Hepatic stellate cell (primary cell): ENCODE results near the gene MAGOH.

ENCODE experiments used
- DNase-seq: peaks from one replicate; pipeline ENCODE4 v3.0.0; 2011; ENCODE audit warnings: low spot score

Gene MAGOH

DNA sequence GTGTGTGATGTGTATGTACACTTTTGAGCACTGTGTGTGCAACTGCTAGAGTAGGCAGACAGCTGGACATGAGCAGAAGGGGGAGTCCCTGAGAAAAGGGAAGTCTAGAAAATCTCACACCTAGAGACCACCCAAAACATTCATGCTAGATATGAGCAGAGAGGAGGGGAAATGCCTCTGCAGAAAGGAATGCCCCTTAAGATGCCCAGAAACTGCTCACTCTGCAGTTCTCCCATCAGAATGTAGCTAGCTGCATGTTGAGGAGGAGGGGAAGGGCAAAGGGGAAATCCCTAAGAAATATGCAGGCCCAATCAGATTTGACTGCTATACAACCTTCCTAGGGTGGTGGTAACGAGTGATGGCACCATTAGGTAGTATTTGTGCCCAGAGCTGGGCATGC, 31.8 kb upstream of the MAGOH start:
- no peak for DNase-seq

- no peak for DNase-seq
Measured at GRCh38 chr1:53267761-53268160, 29.4 kb upstream of the MAGOH start.

GRCh38 chr1:53266038-53266437, 27.7 kb upstream of the MAGOH start:
- DNase-seq, result no peak

- DNase-seq, result no peak
Measured at GRCh38 chr1:53265581-53265980, 27.3 kb upstream of the MAGOH start.

GRCh38 chr1:53264048-53264447, 25.7 kb upstream of the MAGOH start:
- DNase-seq, result no peak

DNA sequence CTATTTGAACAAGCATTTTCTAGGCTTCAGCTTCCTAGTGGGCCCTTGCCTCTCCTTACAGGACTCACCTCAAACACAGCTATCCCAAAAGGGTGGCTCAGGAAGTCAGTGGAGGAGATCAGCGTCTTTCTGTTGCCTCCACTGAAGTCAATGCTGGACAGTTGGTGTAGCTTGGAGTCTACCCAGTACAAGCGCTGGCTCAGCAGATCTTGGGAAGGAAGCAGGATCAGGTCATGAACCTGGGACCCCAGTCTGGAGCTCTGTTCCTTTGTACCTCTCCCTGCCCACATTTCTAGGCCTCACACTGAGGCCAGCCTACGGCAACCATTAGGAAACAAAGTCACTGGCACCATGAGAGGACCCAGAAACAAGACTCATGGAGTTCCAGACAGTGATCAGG, 23.7 kb upstream of the MAGOH start:
- no peak for DNase-seq

- DNase-seq, result no peak
Measured at GRCh38 chr1:53260631-53261247, 22.4 kb upstream of the MAGOH start.

DNA sequence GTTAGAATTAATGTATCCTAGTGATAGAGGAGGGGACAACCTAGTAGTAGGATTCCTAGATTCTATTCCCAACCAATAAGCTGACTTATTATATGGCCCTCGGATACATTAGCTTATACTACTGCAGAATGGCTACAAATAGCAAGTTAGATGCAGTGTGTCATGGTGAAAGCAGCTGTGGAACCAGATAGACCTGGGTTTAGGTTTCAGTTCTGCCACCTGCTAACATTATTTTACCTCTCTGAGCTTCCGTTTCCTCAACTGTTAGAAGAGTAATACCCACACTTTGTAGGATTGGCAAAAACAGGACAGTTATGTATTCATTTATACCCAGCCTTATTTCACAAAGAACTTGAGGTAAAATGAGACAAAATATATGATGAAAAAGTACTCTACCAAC, 21.6 kb upstream of the MAGOH start:
- DNase-seq, result no peak

- DNase-seq, result no peak
Measured at GRCh38 chr1:53258216-53258615, 19.9 kb upstream of the MAGOH start.

GRCh38 chr1:53257454-53258081, 19.2 kb upstream of the MAGOH start:
- no peak for DNase-seq

- no peak for DNase-seq
Measured at GRCh38 chr1:53256511-53257453, 18.5 kb upstream of the MAGOH start.

GRCh38 chr1:53255031-53255430, 16.7 kb upstream of the MAGOH start:
- no peak for DNase-seq

DNA sequence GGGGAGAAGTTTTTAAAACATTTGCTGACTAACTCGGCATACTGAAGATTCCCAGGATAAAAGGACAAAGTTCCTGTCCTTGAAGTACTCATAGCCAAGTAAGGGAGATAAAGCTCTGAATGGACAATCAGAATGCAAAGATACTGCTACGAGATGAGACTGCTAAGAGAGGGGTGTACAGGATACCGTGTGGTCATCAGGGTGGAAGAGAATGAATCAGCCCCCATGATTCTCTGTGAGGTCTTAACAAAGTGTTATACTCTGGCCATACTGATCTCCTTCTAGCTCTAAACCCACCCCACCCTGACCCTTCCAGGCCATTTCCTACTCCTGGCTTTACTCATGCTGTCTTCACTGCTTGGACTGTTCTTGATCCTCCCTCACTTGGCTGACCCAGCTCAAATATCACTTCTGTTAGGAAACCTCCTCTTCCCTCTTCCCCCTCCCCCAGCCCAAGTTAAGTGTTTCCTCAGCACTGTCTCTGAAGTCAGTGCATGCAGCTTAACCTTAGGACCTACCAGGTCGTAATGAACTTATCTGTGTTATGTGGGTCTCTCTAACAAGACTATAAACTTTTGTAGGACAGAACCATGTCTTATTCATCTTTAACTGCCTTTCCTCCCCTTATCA, 15.8 kb upstream of the MAGOH start:
- DNase-seq, result no peak

DNA sequence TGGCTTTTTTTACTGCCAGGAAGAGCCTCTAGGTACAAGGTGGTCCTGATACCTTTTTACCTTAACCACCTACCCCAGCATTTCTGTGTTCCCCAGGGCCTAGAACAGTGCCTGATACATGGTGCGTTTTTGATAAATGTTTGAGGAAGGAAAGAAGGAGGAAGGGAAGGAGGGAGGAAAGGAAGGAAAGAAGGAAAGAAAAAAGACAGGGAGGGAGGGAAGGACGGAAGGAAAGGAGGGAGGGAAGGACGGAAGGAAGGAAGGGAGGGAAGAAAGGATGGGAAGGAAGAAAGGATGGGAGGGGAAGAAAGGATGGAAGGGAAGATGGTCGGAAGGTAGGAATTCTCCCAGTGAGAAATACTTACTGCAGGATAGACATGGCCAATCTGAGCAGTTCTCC, 12.0 kb upstream of the MAGOH start:
- DNase-seq, result no peak

DNA sequence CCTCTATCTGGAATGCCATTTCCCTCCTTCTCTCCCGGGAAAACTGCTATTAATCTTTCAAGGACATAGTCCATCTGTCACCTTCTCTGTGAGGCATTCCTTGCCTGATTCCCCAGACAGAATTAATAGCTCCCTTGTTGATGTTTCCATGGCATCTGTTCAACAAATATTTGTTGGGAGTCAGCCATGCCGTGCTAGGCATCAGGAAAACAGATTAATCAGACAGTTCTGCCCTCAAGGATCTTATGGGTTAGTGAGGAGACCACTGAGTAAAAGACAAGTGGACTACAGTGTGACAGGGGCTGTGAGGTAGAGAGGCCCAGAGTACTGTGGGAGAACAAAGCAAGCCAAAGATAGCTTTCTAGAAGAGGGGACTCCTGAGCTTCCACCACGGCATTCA, 11.4 kb upstream of the MAGOH start:
- DNase-seq, result no peak

GRCh38 chr1:53246261-53247134, 8.2 kb upstream of the MAGOH start:
- DNase-seq, result peak; percentile 77

DNA sequence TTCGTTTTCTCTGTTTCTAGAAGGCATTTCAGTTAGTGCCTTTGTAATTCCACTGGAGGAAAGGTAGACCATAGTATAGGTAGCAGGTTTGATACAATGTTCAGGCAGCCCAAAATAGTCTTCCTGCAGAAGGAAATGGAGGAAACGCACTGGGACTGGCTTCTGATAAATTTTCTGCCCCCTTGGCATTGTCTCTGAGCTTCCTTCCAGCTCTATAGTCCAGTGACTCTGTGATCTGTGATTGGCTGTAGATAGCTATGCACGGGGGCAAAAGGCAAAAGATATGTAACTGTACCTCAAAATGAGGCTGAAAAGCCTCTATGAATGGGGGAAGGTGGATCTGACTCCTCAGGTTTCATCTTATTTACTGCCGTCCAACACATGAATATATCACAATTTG, 5.8 kb upstream of the MAGOH start:
- no peak for DNase-seq

- DNase-seq, result no peak
Measured at GRCh38 chr1:53242381-53242780, 4.1 kb upstream of the MAGOH start.

- no peak for DNase-seq
Measured at GRCh38 chr1:53241828-53242227, 3.5 kb upstream of the MAGOH start.

DNA sequence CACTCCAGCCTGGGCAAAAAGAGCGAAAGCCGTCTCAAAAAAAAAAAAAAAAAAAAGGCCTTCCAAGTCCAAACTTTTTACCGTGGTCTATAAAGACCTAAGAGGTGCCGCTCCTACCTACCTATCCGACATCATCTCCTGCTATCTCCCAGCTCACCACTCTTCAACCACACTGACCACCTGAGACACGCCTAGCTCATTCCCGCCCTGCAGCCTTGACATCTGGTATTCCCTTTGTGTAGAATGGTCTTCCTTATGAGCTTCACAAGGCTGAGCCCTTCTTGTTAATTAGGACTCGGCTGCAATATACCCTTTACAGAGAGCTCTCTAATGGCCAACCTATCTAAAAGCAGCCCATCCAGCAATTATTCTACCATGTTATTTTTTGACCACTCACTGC, 680 bp downstream of the MAGOH start:
- no peak for DNase-seq

DNA sequence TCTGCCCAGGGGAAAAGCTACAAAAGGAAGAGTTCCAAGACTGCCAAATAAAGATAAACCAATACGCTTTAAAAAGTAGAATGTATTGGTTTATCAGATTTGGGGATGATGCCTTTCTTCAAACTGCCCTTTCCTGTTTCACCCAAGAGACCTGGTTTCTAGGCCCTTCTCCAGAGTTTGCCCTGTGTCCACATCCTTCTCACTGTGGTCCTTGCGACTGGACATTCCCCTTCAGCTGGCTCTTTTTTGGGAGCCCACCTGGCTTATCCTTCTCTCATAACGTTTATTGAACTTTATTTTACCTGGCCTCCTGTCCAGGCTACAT, 17.4 kb downstream of the MAGOH start:
- DNase-seq, result no peak
